Fibroblast of lung (primary cell): Measurements from ENCODE around the gene ARX.

Experiments
- CTCF ChIP-seq, 2 donors: IDR thresholded peaks in 1 of 2; conservative IDR thresholded peaks in 1 of 2; 1 replicate in 1 of 2; 2 replicates in 1 of 2; pipeline ENCODE4 v1.5.1; 2011 to 2012; ENCODE audit warnings: low read length in 2 of 2, control low read depth in 1 of 2, inconsistent platforms in 1 of 2, low read depth in 1 of 2, mild to moderate bottlenecking in 1 of 2
- EZH2 ChIP-seq: IDR thresholded peaks from 2 replicates; pipeline ENCODE4 v1.5.1; 2012; ENCODE audit warnings: low read length, control low read depth, mild to moderate bottlenecking; ENCODE audit errors: missing control alignments

- TF ChIP-seq CTCF (conservative IDR thresholded peaks at IDR 0.05 in 1 of 2, IDR thresholded peaks at IDR 0.05 in 1 of 2; ENCODE audit: low read depth in 1 of 2, low read length in 2 of 2) (no peak), EZH2 (no peak)
Measured at GRCh38 chrX:24983931-24984330, 31.8 kb downstream of the ARX start.
